PC-3 (cell line): ENCODE measurements around the gene GTF2H1. TPM values are rescaled to one million over a fixed set of nuclear protein-coding genes. Genes with fewer than 3 reads are reported as not detected.

ENCODE experiments used
- ATAC-seq: fragments of 200-7000 bp; cut with Tn5 transposase; 2 replicates; pipeline ENCODE4 v1.9.1; 2020; ENCODE audit warnings: mild to moderate bottlenecking, moderate library complexity
- BruUV-seq: library from RNA; stranded (reverse); fragments of 400-500 nt; replicated peaks from 2 replicates; lab custom pipeline; 2021; lab: Mats Ljungman, UMichigan
- CTCF ChIA-PET: fragments of 300-600 bp; sonication (Branson Sonifier 250); formaldehyde crosslinking; loops from one replicate; lab custom pipeline; 2022; ENCODE audit warnings: antibody characterized with exemption; lab: Charles Lee
- POLR2A ChIA-PET: fragments of 300-600 bp; sonication (Branson Sonifier 250); formaldehyde crosslinking; loops from one replicate; lab custom pipeline; 2022; ENCODE audit warnings: antibody characterized with exemption; ENCODE audit not compliant: unreplicated experiment; lab: Charles Lee
- DNase-seq: peaks from one replicate; pipeline ENCODE4 v3.0.0-alpha.2; 2015
- H2AFZ ChIP-seq: fragments of 300-600 bp; sonication (generic); 2 replicates; pipeline ENCODE4 v1.6.0; 2016; ENCODE audit warnings: antibody characterized with exemption, low read length
- H3F3A ChIP-seq: fragments of 300-600 bp; sonication (generic); one replicate; pipeline ENCODE4 v1.6.0; 2017; ENCODE audit warnings: antibody characterized with exemption, low read length, control low read depth, mild to moderate bottlenecking; ENCODE audit not compliant: unreplicated experiment
- H3K27ac ChIP-seq: fragments of 300-600 bp; sonication (generic); 2 replicates; pipeline ENCODE4 v1.5.1; 2016; ENCODE audit warnings: mild to moderate bottlenecking, low read length
- H3K27me3 ChIP-seq: fragments of 300-600 bp; sonication (generic); 2 replicates; pipeline ENCODE4 v1.6.1; 2016; ENCODE audit warnings: low read length, mixed read lengths
- H3K36me3 ChIP-seq: fragments of 300-600 bp; sonication (generic); 2 replicates; pipeline ENCODE4 v1.6.1; 2016; ENCODE audit warnings: low read depth, mixed run types, low read length, mixed read lengths
- H3K4me1 ChIP-seq: fragments of 300-600 bp; sonication (generic); 2 replicates; pipeline ENCODE4 v1.5.1; 2016; ENCODE audit warnings: low read length; ENCODE audit not compliant: insufficient read depth
- H3K4me2 ChIP-seq: fragments of 300-600 bp; sonication (generic); 2 replicates; pipeline ENCODE4 v1.6.0; 2016; ENCODE audit warnings: low read length
- H3K4me3 ChIP-seq: fragments of 300-600 bp; sonication (generic); 2 replicates; pipeline ENCODE4 v1.5.1; 2016; ENCODE audit warnings: mild to moderate bottlenecking, low read length, mixed read lengths
- H3K79me2 ChIP-seq: fragments of 300-600 bp; sonication (generic); 2 replicates; pipeline ENCODE4 v1.6.1; 2017; ENCODE audit warnings: low read length, mixed read lengths
- H3K9ac ChIP-seq: fragments of 300-600 bp; sonication (generic); 2 replicates; pipeline ENCODE4 v1.6.0; 2016; ENCODE audit warnings: mild to moderate bottlenecking, low read length
- H3K9me2 ChIP-seq: fragments of 300-600 bp; sonication (generic); replicated peaks from 2 replicates; pipeline ENCODE4 v1.6.1; 2016; ENCODE audit warnings: mixed run types, low read length, mixed read lengths
- H3K9me3 ChIP-seq: fragments of 300-600 bp; sonication (generic); 2 replicates; pipeline ENCODE4 v1.6.1; 2016; ENCODE audit warnings: low read length, mixed read lengths
- H4K20me1 ChIP-seq: fragments of 300-600 bp; sonication (generic); 2 replicates; pipeline ENCODE4 v1.6.1; 2016; ENCODE audit warnings: low read length, mixed read lengths
- EZH2 ChIP-seq: fragments of 300-600 bp; sonication (generic); IDR thresholded peaks from one replicate; pipeline ENCODE4 v1.6.1; 2017; ENCODE audit warnings: antibody characterized with exemption, mild to moderate bottlenecking, low read length; ENCODE audit not compliant: unreplicated experiment
- EZH2phosphoT487 ChIP-seq: fragments of 300-600 bp; sonication (generic); IDR thresholded peaks from 2 replicates; pipeline ENCODE4 v1.6.1; 2018; ENCODE audit warnings: mild to moderate bottlenecking, antibody characterized with exemption, low read length, borderline replicate concordance
- intact Hi-C: fragments of 100-400 bp; cut with micrococcal nuclease; formaldehyde crosslinking; loops from 2 replicates; pipeline ENCODE4 v1.9.0; 2023
- total RNA-seq: library from RNA; depleted of rRNA; stranded (reverse); fragments of >200 nt; gene quantifications from 2 replicates; pipeline ENCODE4 v1.2.3, GENCODE V29; 2014
- TF ChIP-seq, protein P1 (sequence below): fragments of 300-600 bp; sonication (generic); conservative IDR thresholded peaks from 2 replicates; pipeline ENCODE4 v1.5.1; 2017; ENCODE audit warnings: antibody characterized with exemption, low read depth, mild to moderate bottlenecking, low read length

The GTF2H1 gene
- total RNA-seq, 1 experiment from 2014 or later, result 32.7 TPM

DNA sequence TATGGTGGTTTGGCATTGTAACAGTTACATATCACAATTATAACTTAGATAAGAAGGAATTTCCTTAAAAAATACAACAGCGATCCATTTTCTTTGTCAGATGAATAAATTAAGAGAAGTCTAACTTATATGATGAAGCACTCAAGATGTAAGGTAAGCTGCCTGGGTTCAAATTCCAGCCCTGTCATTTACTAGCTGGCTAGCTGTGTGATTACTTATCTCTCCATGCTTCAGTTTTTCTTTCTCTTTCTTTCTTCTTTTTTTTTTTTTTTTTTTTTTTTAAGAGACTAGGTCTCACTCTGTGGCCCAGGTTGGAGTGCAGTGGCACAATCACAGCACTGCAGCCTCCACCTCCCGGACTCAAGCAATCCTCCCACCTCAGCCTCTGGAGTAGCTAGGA is 49.8 kb downstream of the GTF2H1 start:
- Histone ChIP-seq H3F3A (no peaks in the 10 kb centered on the region), H3K9me2 (no peaks in the 10 kb centered on the region), H3K27ac (no peak overlapping the region), H3K27me3 (no peaks in the 10 kb centered on the region), H3K4me2 (no peak overlapping the region), H3K36me3 (peaks cover 3% of the 10 kb centered on the region; the same call in 1 of the 2 replicates), H3K4me3 (no peak overlapping the region), H3K9ac (no peak overlapping the region), H2AFZ (no peak overlapping the region), H3K9me3 (no peaks in the 10 kb centered on the region), H4K20me1 (no peaks in the 10 kb centered on the region), H3K79me2 (no peaks in the 10 kb centered on the region), H3K4me1 (no peaks in the 10 kb centered on the region)
- no peak for DNase-seq
- intact Hi-C loops, result no loop called here
- TF ChIP-seq EZH2phosphoT487 (no peak), EZH2 (no peak)
- TF ChIP-seq, protein P1, sequence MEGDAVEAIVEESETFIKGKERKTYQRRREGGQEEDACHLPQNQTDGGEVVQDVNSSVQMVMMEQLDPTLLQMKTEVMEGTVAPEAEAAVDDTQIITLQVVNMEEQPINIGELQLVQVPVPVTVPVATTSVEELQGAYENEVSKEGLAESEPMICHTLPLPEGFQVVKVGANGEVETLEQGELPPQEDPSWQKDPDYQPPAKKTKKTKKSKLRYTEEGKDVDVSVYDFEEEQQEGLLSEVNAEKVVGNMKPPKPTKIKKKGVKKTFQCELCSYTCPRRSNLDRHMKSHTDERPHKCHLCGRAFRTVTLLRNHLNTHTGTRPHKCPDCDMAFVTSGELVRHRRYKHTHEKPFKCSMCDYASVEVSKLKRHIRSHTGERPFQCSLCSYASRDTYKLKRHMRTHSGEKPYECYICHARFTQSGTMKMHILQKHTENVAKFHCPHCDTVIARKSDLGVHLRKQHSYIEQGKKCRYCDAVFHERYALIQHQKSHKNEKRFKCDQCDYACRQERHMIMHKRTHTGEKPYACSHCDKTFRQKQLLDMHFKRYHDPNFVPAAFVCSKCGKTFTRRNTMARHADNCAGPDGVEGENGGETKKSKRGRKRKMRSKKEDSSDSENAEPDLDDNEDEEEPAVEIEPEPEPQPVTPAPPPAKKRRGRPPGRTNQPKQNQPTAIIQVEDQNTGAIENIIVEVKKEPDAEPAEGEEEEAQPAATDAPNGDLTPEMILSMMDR, result no peak
- no peak for ATAC-seq
- no TSS peak for BruUV-seq
- POLR2A ChIA-PET, result no interaction called here
- CTCF ChIA-PET, result no interaction called here

DNA sequence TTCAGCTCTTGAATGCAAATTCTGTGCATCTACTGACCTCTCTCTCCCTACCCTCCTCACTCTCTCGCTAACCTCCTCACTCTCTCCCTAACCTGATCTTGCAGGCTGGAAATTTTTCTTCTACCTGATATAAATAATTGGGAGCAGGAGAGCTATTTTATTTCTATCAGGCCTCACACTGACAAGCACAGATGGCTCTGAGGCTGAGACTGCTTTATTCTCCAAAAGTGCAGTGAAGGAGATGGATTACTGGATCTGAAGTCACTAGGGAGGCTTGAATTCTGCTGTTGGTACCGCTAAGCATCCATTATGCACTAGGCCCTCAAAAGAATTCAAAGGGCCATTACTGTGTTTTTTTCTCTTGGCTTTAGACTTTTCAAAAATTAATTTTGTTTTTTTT is 52.6 kb downstream of the GTF2H1 start:
- no peak overlapping the region for H2AFZ ChIP-seq
- CTCF ChIA-PET, result no interaction called here
- POLR2A ChIA-PET, result no interaction called here
- DNase-seq, result no peak
- TF ChIP-seq EZH2 (no peak), EZH2phosphoT487 (no peak)
- TF ChIP-seq, protein P1, result no peak
- no peaks in the 10 kb centered on the region for H3K79me2 ChIP-seq
- no peaks in the 10 kb centered on the region for H3K9me3 ChIP-seq
- ATAC-seq, result no peak
- no peak overlapping the region for H3K4me2 ChIP-seq
- no peak overlapping the region for H3K27ac ChIP-seq
- H3K36me3 ChIP-seq, result no peaks in the 10 kb centered on the region
- intact Hi-C loops, result no loop called here
- H3F3A ChIP-seq, result no peaks in the 10 kb centered on the region
- H3K9me2 ChIP-seq, result no peaks in the 10 kb centered on the region
- BruUV-seq, result no TSS peak
- no peaks in the 10 kb centered on the region for H3K4me1 ChIP-seq
- H3K9ac ChIP-seq, result no peak overlapping the region
- no peaks in the 10 kb centered on the region for H4K20me1 ChIP-seq
- no peak overlapping the region for H3K4me3 ChIP-seq
- no peaks in the 10 kb centered on the region for H3K27me3 ChIP-seq

DNA sequence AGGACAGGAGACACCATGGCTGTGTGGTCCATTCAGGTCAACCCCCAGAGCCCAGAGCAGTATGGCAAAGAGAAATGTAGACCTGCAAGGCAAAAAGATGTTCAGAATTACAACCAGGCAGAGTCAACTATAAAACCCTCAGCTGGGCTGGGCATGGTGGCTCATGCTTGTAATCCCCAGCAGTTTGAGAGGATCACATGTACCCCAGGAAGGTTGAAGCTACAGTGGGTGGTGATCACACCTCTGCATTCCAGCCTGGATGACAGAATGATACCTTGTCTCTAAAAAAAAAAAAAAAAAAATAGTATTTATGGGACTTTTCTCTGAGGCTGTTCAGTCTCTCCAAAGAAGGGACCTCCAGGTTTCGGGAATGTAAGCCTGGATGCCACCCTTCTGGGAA is 53.6 kb downstream of the GTF2H1 start:
- Histone ChIP-seq H3K27me3 (no peaks in the 10 kb centered on the region), H3K36me3 (no peaks in the 10 kb centered on the region), H3K27ac (no peak overlapping the region), H3K9me2 (no peaks in the 10 kb centered on the region), H2AFZ (no peak overlapping the region), H4K20me1 (no peaks in the 10 kb centered on the region), H3K4me2 (no peak overlapping the region), H3K4me1 (no peaks in the 10 kb centered on the region), H3K9me3 (no peaks in the 10 kb centered on the region), H3K9ac (no peak overlapping the region), H3F3A (no peaks in the 10 kb centered on the region), H3K79me2 (no peaks in the 10 kb centered on the region), H3K4me3 (no peak overlapping the region)
- ChIA-PET CTCF (no interaction called here), POLR2A (no interaction called here)
- TF ChIP-seq, protein P1, result no peak
- DNase-seq (no peak), ATAC-seq (no peak)
- intact Hi-C loops, result no loop called here
- BruUV-seq, result no TSS peak
